PC-9 (cell line): Measurements from ENCODE around the gene EPB42.

Experiments used
- EZH2 ChIP-seq: fragments of 200-600 bp; sonication (generic); IDR thresholded peaks from 2 replicates; pipeline ENCODE4 v1.8.0; 2017; ENCODE audit warnings: antibody characterized with exemption, low read depth
- TF ChIP-seq, protein P1 (sequence below): fragments of 200-600 bp; sonication (generic); conservative IDR thresholded peaks from 2 replicates; pipeline ENCODE4 v1.6.1; 2017; ENCODE audit warnings: mixed run types, antibody characterized with exemption, mild to moderate bottlenecking, moderate library complexity

DNA sequence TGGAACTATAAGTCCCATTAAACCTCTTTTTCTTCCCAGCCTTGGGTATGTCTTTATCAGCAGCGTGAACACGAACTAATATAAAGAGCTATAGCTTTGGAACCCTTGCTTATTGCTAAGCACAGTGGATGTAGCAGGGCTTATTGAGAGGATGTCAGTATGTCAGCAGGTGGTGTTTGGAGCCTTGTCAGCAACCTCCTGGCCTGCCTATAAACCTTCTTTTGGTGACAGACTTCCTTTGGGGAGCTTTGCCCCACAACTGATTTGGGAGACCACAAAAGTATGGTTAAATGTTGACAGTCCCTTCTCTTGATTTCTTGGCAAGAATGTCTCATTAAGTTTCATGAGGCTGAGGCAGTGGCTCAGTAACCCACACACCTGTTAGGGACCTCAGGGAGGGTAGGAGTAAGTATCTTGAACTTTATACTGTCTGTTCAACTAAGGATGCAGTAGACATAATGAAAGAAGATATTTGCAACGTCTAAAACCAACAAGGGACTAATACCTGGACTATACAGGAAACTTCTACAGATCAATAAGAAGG is 20.8 kb downstream of the EPB42 start:
- TF ChIP-seq, protein P1, sequence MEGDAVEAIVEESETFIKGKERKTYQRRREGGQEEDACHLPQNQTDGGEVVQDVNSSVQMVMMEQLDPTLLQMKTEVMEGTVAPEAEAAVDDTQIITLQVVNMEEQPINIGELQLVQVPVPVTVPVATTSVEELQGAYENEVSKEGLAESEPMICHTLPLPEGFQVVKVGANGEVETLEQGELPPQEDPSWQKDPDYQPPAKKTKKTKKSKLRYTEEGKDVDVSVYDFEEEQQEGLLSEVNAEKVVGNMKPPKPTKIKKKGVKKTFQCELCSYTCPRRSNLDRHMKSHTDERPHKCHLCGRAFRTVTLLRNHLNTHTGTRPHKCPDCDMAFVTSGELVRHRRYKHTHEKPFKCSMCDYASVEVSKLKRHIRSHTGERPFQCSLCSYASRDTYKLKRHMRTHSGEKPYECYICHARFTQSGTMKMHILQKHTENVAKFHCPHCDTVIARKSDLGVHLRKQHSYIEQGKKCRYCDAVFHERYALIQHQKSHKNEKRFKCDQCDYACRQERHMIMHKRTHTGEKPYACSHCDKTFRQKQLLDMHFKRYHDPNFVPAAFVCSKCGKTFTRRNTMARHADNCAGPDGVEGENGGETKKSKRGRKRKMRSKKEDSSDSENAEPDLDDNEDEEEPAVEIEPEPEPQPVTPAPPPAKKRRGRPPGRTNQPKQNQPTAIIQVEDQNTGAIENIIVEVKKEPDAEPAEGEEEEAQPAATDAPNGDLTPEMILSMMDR: no peak
- no peak for TF ChIP-seq EZH2
